ENCODE results near the gene BLOC1S4. TPM values are rescaled to one million over a fixed set of nuclear protein-coding genes. Genes with fewer than 3 reads are reported as not detected.

Gene BLOC1S4
- total and polyA plus RNA-seq, 2 experiments from 2014 or later, result 23.9 to 35.2 TPM

- TF ChIP-seq ZNF462 (CRISPR knock-in tag; IDR thresholded peaks at IDR 0.05) (no peak), POLR2AphosphoS5 (IDR thresholded peaks at IDR 0.05; ENCODE audit: low read depth) (no peak), ETS1 (IDR thresholded peaks at IDR 0.05) (no peak)
Observed at GRCh38 chr4:6693231-6694176, 22.5 kb upstream of the BLOC1S4 start, which contains the start of gene S100P (continued).

GRCh38 chr4:6694177-6694901, 21.6 kb upstream of the BLOC1S4 start:
- TF ChIP-seq ZNF331 (CRISPR knock-in tag; IDR thresholded peaks at IDR 0.05; ENCODE audit: low read depth), result no peak
- TF ChIP-seq EZH2 (IDR thresholded peaks at IDR 0.05; ENCODE audit: low read depth, unreplicated experiment), result no peak
- no peak for TF ChIP-seq JUNB (IDR thresholded peaks at IDR 0.05; ENCODE audit: unreplicated experiment)
- TF ChIP-seq POLR2AphosphoS5 (IDR thresholded peaks at IDR 0.05; ENCODE audit: low read depth), result no peak
- no peak for TF ChIP-seq ZNF114 (CRISPR knock-in tag; IDR thresholded peaks at IDR 0.05)
- no peak for TF ChIP-seq STAT1 (IDR thresholded peaks at IDR 0.05; ENCODE audit: unreplicated experiment)
- no peak for TF ChIP-seq CTCF (conservative IDR thresholded peaks at IDR 0.05; ENCODE audit: low read depth in 2 of 2)
- no peak for TF ChIP-seq NANOG (IDR thresholded peaks at IDR 0.05; ENCODE audit: borderline replicate concordance)
- TF ChIP-seq EZH2phosphoT487 (IDR thresholded peaks at IDR 0.05; ENCODE audit: unreplicated experiment), result no peak
- no peaks in the 10 kb centered on the region for H3K36me3 Mint-ChIP-seq (ENCODE audit: low read depth)
- Histone ChIP-seq H3K4me2 (no peak overlapping the region), H2AFZ (no peak overlapping the region), H3F3A (replicated peaks; ENCODE audit: low read depth) (no peaks in the 10 kb centered on the region), H4K20me1 (replicated peaks; ENCODE audit: insufficient read depth) (no peaks in the 10 kb centered on the region; the same call in 1 of the 2 replicates), H3K4me3 (no peak overlapping the region), H3K27ac (ENCODE audit: low read depth) (no peak overlapping the region), H3K4me1 (ENCODE audit: insufficient read depth) (no peaks in the 10 kb centered on the region), H3K27me3 (ENCODE audit: insufficient read depth) (no peaks in the 10 kb centered on the region), H3K9me2 (ENCODE audit: insufficient read depth) (no peaks in the 10 kb centered on the region), H3K36me3 (ENCODE audit: insufficient read depth) (no peaks in the 10 kb centered on the region), H3K79me2 (replicated peaks; ENCODE audit: insufficient read depth) (no peaks in the 10 kb centered on the region; the same call in 1 of the 2 replicates)
- no peak overlapping the region; the same call in 1 of the 2 replicates for H3K27ac Mint-ChIP-seq
- DNase-seq (ENCODE audit: low spot score) (no peak), ATAC-seq (no peak)
- H3K27me3 Mint-ChIP-seq (ENCODE audit: insufficient read depth, low read depth, poor library complexity), result peaks cover 4% of the 10 kb centered on the region
- no peak overlapping the region for H3K4me3 Mint-ChIP-seq
- H3K4me1 Mint-ChIP-seq, result peaks cover 24% of the 10 kb centered on the region
- no peaks in the 10 kb centered on the region for H3K9me3 Mint-ChIP-seq

Measured in GM23338 (cell line).